GM23338 (cell line): Measurements from ENCODE around the gene VEZT. TPM values are rescaled to one million over a fixed set of nuclear protein-coding genes. Genes with fewer than 3 reads are reported as not detected.

Source experiments
- ATAC-seq: fragments of 200-7000 bp; cut with Tn5 transposase; 3 replicates; pipeline ENCODE4 v1.9.1; 2020
- DNase-seq: peaks from one replicate; pipeline ENCODE4 v3.0.0-alpha.2; 2015; ENCODE audit warnings: low spot score
- H2AFZ ChIP-seq: fragments of 200-600 bp; sonication (generic); 2 replicates; pipeline ENCODE4 v1.8.0; 2016; ENCODE audit warnings: antibody characterized with exemption, mild to moderate bottlenecking, moderate library complexity
- H3F3A ChIP-seq: fragments of 200-600 bp; sonication (generic); replicated peaks from 2 replicates; pipeline ENCODE4 v1.8.0; 2017; ENCODE audit warnings: antibody characterized with exemption, mixed run types, low read depth
- H3K27ac ChIP-seq: fragments of 200-600 bp; sonication (generic); 2 replicates; pipeline ENCODE4 v1.6.1; 2016; ENCODE audit warnings: low read depth
- H3K27me3 ChIP-seq: fragments of 200-600 bp; sonication (generic); 2 replicates; pipeline ENCODE4 v1.8.0; 2016; ENCODE audit warnings: mild to moderate bottlenecking, mixed run types, moderate library complexity; ENCODE audit not compliant: insufficient read depth
- H3K36me3 ChIP-seq: fragments of 200-600 bp; sonication (generic); 2 replicates; pipeline ENCODE4 v1.8.0; 2016; ENCODE audit warnings: mild to moderate bottlenecking; ENCODE audit not compliant: insufficient read depth
- H3K4me1 ChIP-seq: fragments of 200-600 bp; sonication (generic); 2 replicates; pipeline ENCODE4 v1.8.0; 2016; ENCODE audit warnings: mild to moderate bottlenecking, moderate library complexity; ENCODE audit not compliant: insufficient read depth
- H3K4me2 ChIP-seq: fragments of 200-600 bp; sonication (generic); 2 replicates; pipeline ENCODE4 v1.7.1; 2017; ENCODE audit warnings: mixed run types
- H3K4me3 ChIP-seq: fragments of 200-600 bp; sonication (generic); 2 replicates; pipeline ENCODE4 v1.6.1; 2016; ENCODE audit warnings: mixed run types
- H3K79me2 ChIP-seq: fragments of 200-600 bp; sonication (generic); replicated peaks from 2 replicates; pipeline ENCODE4 v1.8.0; 2017; ENCODE audit warnings: mild to moderate bottlenecking; ENCODE audit not compliant: insufficient read depth
- H3K9me2 ChIP-seq: fragments of 200-600 bp; sonication (generic); 2 replicates; pipeline ENCODE4 v1.8.0; 2017; ENCODE audit not compliant: insufficient read depth
- H4K20me1 ChIP-seq: fragments of 200-600 bp; sonication (generic); replicated peaks from 2 replicates; pipeline ENCODE4 v1.8.0; 2017; ENCODE audit warnings: mild to moderate bottlenecking; ENCODE audit not compliant: insufficient read depth
- H3K27ac Mint-ChIP-seq: 2 replicates; pipeline ENCODE4 v1.8.0; 2020; ENCODE audit warnings: inconsistent platforms, mild to moderate bottlenecking, moderate library complexity, mixed read lengths
- H3K27me3 Mint-ChIP-seq: 3 replicates; pipeline ENCODE4 v1.8.0; 2022; ENCODE audit warnings: low read depth, mild to moderate bottlenecking, moderate library complexity, mixed read lengths, inconsistent platforms; ENCODE audit not compliant: insufficient read depth, poor library complexity
- H3K36me3 Mint-ChIP-seq: 3 replicates; pipeline ENCODE4 v1.8.0; 2021; ENCODE audit warnings: low read depth, mild to moderate bottlenecking, inconsistent platforms, moderate library complexity, mixed read lengths
- H3K4me1 Mint-ChIP-seq: 3 replicates; pipeline ENCODE4 v1.8.0; 2020; ENCODE audit warnings: mild to moderate bottlenecking, inconsistent platforms, mixed read lengths
- H3K4me3 Mint-ChIP-seq: 3 replicates; pipeline ENCODE4 v1.8.0; 2021; ENCODE audit warnings: moderate library complexity, mild to moderate bottlenecking, inconsistent platforms, mixed read lengths
- H3K9me3 Mint-ChIP-seq: 3 replicates; pipeline ENCODE4 v1.8.0; 2020; ENCODE audit warnings: moderate library complexity, mild to moderate bottlenecking, inconsistent platforms, mixed read lengths
- CREB1 ChIP-seq: fragments of 250-450 bp; sonication (Bioruptor Pico); IDR thresholded peaks from 2 replicates; pipeline ENCODE4 v1.5.0; 2020; ENCODE audit warnings: low read depth, mild to moderate bottlenecking, moderate library complexity
- EZH2phosphoT487 ChIP-seq: fragments of 200-600 bp; sonication (generic); IDR thresholded peaks from one replicate; pipeline ENCODE4 v1.8.1; 2018; ENCODE audit warnings: antibody characterized with exemption; ENCODE audit not compliant: unreplicated experiment
- NANOG ChIP-seq: IDR thresholded peaks from 2 replicates; pipeline ENCODE4 v1.6.1; 2016; ENCODE audit warnings: antibody characterized with exemption, borderline replicate concordance
- POLR2AphosphoS5 ChIP-seq: IDR thresholded peaks from 2 replicates; pipeline ENCODE4 v1.6.1; 2016; ENCODE audit warnings: antibody characterized with exemption, low read depth
- STAT1 ChIP-seq: IDR thresholded peaks from one replicate; pipeline ENCODE4 v1.6.1; 2016; ENCODE audit warnings: antibody characterized with exemption; ENCODE audit not compliant: unreplicated experiment
- ZNF114 ChIP-seq: fragments of 250-450 bp; sonication (Bioruptor Pico); IDR thresholded peaks from 2 replicates; pipeline ENCODE4 v1.5.0; 2020; ENCODE audit warnings: mild to moderate bottlenecking, moderate library complexity
- ZNF331 ChIP-seq: fragments of 250-450 bp; sonication (Bioruptor Pico); IDR thresholded peaks from 2 replicates; pipeline ENCODE4 v1.5.0; 2020; ENCODE audit warnings: low read depth, mild to moderate bottlenecking, moderate library complexity
- polyA plus RNA-seq: library from polyadenylated mRNA; unstranded; fragments of >200 nt; fragmentation: Nextera tagmentation; extraction: Ambion mirVana; gene quantifications from 2 replicates; pipeline ENCODE4 v1.2.1, GENCODE V29; 2016
- total RNA-seq: library from RNA; depleted of rRNA; stranded (reverse); fragments of >200 nt; shearing (Covaris generic); gene quantifications from 2 replicates; pipeline ENCODE4 v1.2.3, GENCODE V29; 2014
- TF ChIP-seq, protein P1 (sequence below): IDR thresholded peaks from one replicate; pipeline ENCODE4 v1.6.1; 2018; ENCODE audit warnings: antibody characterized with exemption; ENCODE audit not compliant: unreplicated experiment
- TF ChIP-seq, protein P2 (sequence below): IDR thresholded peaks from 2 replicates; pipeline ENCODE4 v1.6.1; 2016; ENCODE audit warnings: antibody characterized with exemption
- TF ChIP-seq, protein P3 (sequence below), 2 experiments: fragments of 200-600 bp in 1 of 2; sonication (generic) in 1 of 2; conservative IDR thresholded peaks; 2 replicates each; pipeline versions ENCODE4 v1.5.1 to v1.6.1; 2016 to 2017; ENCODE audit warnings: antibody characterized with exemption in 2 of 2, low read depth in 2 of 2, mild to moderate bottlenecking in 2 of 2, moderate library complexity in 1 of 2
- TF ChIP-seq, protein P4 (sequence below): fragments of 250-450 bp; sonication (Bioruptor Pico); IDR thresholded peaks from 2 replicates; pipeline ENCODE4 v1.5.0; 2020; ENCODE audit warnings: mild to moderate bottlenecking, moderate library complexity

The VEZT gene
- total and polyA plus RNA-seq, 2 experiments from 2014 or later: 34.2 to 51.5 TPM

DNA sequence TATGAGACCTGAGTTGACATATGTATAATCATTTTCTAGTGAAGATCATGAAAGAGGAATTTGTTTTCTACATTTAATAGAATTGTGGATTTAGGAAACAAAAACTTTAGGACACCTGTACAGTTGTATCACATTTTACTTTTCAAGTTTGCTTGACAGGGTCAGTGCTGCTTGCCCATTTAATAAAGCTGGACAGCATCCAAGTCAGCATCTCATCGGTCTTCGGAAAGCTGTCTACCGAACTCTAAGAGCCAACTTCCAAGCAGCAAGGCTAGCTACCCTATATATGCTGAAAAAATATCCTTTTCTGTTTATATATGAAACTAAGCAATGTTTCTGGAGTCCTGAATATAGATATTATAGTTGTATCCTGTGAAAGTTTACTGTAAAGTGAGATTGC is 52.3 kb downstream of the VEZT start:
- Mint-ChIP-seq H3K9me3 (no peaks in the 10 kb centered on the region), H3K4me1 (no peaks in the 10 kb centered on the region), H3K36me3 (peaks cover 25% of the 10 kb centered on the region; the same call in 2 of the 3 replicates), H3K4me3 (no peak overlapping the region), H3K27me3 (peaks cover 2% of the 10 kb centered on the region), H3K27ac (no peak overlapping the region)
- Histone ChIP-seq H3K36me3 (peaks cover 20% of the 10 kb centered on the region), H3F3A (no peaks in the 10 kb centered on the region), H4K20me1 (no peaks in the 10 kb centered on the region), H3K27ac (no peak overlapping the region), H3K79me2 (no peaks in the 10 kb centered on the region), H3K4me2 (no peak overlapping the region), H3K9me2 (no peaks in the 10 kb centered on the region), H2AFZ (no peak overlapping the region), H3K27me3 (no peaks in the 10 kb centered on the region), H3K4me3 (no peak overlapping the region), H3K4me1 (no peaks in the 10 kb centered on the region)
- no peak for ATAC-seq
- no peak for DNase-seq
- TF ChIP-seq, protein P1, sequence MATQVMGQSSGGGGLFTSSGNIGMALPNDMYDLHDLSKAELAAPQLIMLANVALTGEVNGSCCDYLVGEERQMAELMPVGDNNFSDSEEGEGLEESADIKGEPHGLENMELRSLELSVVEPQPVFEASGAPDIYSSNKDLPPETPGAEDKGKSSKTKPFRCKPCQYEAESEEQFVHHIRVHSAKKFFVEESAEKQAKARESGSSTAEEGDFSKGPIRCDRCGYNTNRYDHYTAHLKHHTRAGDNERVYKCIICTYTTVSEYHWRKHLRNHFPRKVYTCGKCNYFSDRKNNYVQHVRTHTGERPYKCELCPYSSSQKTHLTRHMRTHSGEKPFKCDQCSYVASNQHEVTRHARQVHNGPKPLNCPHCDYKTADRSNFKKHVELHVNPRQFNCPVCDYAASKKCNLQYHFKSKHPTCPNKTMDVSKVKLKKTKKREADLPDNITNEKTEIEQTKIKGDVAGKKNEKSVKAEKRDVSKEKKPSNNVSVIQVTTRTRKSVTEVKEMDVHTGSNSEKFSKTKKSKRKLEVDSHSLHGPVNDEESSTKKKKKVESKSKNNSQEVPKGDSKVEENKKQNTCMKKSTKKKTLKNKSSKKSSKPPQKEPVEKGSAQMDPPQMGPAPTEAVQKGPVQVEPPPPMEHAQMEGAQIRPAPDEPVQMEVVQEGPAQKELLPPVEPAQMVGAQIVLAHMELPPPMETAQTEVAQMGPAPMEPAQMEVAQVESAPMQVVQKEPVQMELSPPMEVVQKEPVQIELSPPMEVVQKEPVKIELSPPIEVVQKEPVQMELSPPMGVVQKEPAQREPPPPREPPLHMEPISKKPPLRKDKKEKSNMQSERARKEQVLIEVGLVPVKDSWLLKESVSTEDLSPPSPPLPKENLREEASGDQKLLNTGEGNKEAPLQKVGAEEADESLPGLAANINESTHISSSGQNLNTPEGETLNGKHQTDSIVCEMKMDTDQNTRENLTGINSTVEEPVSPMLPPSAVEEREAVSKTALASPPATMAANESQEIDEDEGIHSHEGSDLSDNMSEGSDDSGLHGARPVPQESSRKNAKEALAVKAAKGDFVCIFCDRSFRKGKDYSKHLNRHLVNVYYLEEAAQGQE: no peak
- TF ChIP-seq, protein P2, sequence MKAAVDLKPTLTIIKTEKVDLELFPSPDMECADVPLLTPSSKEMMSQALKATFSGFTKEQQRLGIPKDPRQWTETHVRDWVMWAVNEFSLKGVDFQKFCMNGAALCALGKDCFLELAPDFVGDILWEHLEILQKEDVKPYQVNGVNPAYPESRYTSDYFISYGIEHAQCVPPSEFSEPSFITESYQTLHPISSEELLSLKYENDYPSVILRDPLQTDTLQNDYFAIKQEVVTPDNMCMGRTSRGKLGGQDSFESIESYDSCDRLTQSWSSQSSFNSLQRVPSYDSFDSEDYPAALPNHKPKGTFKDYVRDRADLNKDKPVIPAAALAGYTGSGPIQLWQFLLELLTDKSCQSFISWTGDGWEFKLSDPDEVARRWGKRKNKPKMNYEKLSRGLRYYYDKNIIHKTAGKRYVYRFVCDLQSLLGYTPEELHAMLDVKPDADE: no peak
- TF ChIP-seq POLR2AphosphoS5 (no peak), NANOG (no peak), ZNF331 (CRISPR knock-in tag) (no peak), ZNF114 (CRISPR knock-in tag) (no peak), EZH2phosphoT487 (no peak), CREB1 (CRISPR knock-in tag) (no peak), STAT1 (no peak)
- TF ChIP-seq, protein P3, sequence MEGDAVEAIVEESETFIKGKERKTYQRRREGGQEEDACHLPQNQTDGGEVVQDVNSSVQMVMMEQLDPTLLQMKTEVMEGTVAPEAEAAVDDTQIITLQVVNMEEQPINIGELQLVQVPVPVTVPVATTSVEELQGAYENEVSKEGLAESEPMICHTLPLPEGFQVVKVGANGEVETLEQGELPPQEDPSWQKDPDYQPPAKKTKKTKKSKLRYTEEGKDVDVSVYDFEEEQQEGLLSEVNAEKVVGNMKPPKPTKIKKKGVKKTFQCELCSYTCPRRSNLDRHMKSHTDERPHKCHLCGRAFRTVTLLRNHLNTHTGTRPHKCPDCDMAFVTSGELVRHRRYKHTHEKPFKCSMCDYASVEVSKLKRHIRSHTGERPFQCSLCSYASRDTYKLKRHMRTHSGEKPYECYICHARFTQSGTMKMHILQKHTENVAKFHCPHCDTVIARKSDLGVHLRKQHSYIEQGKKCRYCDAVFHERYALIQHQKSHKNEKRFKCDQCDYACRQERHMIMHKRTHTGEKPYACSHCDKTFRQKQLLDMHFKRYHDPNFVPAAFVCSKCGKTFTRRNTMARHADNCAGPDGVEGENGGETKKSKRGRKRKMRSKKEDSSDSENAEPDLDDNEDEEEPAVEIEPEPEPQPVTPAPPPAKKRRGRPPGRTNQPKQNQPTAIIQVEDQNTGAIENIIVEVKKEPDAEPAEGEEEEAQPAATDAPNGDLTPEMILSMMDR (conservative IDR thresholded peaks at IDR 0.05; ENCODE audit: low read depth in 2 of 2): no peak
- TF ChIP-seq, protein P4, sequence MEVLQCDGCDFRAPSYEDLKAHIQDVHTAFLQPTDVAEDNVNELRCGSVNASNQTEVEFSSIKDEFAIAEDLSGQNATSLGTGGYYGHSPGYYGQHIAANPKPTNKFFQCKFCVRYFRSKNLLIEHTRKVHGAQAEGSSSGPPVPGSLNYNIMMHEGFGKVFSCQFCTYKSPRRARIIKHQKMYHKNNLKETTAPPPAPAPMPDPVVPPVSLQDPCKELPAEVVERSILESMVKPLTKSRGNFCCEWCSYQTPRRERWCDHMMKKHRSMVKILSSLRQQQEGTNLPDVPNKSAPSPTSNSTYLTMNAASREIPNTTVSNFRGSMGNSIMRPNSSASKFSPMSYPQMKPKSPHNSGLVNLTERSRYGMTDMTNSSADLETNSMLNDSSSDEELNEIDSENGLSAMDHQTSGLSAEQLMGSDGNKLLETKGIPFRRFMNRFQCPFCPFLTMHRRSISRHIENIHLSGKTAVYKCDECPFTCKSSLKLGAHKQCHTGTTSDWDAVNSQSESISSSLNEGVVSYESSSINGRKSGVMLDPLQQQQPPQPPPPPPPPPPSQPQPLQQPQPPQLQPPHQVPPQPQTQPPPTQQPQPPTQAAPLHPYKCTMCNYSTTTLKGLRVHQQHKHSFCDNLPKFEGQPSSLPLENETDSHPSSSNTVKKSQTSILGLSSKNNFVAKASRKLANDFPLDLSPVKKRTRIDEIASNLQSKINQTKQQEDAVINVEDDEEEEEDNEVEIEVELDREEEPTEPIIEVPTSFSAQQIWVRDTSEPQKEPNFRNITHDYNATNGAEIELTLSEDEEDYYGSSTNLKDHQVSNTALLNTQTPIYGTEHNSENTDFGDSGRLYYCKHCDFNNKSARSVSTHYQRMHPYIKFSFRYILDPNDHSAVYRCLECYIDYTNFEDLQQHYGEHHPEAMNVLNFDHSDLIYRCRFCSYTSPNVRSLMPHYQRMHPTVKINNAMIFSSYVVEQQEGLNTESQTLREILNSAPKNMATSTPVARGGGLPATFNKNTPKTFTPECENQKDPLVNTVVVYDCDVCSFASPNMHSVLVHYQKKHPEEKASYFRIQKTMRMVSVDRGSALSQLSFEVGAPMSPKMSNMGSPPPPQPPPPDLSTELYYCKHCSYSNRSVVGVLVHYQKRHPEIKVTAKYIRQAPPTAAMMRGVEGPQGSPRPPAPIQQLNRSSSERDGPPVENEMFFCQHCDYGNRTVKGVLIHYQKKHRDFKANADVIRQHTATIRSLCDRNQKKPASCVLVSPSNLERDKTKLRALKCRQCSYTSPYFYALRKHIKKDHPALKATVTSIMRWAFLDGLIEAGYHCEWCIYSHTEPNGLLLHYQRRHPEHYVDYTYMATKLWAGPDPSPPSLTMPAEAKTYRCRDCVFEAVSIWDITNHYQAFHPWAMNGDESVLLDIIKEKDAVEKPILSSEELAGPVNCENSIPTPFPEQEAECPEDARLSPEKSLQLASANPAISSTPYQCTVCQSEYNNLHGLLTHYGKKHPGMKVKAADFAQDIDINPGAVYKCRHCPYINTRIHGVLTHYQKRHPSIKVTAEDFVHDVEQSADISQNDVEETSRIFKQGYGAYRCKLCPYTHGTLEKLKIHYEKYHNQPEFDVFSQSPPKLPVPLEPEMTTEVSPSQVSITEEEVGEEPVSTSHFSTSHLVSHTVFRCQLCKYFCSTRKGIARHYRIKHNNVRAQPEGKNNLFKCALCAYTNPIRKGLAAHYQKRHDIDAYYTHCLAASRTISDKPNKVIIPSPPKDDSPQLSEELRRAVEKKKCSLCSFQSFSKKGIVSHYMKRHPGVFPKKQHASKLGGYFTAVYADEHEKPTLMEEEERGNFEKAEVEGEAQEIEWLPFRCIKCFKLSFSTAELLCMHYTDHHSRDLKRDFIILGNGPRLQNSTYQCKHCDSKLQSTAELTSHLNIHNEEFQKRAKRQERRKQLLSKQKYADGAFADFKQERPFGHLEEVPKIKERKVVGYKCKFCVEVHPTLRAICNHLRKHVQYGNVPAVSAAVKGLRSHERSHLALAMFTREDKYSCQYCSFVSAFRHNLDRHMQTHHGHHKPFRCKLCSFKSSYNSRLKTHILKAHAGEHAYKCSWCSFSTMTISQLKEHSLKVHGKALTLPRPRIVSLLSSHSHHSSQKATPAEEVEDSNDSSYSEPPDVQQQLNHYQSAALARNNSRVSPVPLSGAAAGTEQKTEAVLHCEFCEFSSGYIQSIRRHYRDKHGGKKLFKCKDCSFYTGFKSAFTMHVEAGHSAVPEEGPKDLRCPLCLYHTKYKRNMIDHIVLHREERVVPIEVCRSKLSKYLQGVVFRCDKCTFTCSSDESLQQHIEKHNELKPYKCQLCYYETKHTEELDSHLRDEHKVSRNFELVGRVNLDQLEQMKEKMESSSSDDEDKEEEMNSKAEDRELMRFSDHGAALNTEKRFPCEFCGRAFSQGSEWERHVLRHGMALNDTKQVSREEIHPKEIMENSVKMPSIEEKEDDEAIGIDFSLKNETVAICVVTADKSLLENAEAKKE (CRISPR knock-in tag): no peak
